Hematopoietic multipotent progenitor cell treated with erythropoietin and hydrocortisone succinate and interleukin-3 and kit ligand, for 17 days (in vitro differentiated cells): Measurements from ENCODE around the gene MAD2L1.

Experiments
- DNase-seq: peaks from one replicate; pipeline ENCODE4 v3.0.0-alpha.2; 2015; ENCODE audit warnings: low spot score

The MAD2L1 gene

DNA sequence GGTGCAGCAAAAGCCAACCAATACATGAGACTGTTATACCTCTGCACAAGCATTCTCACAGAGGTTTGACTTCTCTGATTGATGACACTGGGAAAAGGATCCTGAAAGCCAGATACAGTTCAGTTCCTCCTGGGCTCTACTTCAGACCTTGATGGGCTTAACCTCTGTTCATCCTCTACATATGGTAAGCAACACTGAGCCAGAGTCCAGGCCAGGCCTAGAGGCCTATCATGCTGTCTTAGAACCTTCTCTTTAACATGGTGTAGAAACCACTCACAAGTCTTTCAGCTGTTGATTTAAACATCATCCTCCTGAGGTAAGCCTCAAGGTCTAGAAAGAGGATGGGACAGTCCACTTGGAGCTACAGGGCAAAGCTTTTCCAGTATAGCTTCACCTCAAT is 9.2 kb downstream of the MAD2L1 start:
- DNase-seq = no peak

DNA sequence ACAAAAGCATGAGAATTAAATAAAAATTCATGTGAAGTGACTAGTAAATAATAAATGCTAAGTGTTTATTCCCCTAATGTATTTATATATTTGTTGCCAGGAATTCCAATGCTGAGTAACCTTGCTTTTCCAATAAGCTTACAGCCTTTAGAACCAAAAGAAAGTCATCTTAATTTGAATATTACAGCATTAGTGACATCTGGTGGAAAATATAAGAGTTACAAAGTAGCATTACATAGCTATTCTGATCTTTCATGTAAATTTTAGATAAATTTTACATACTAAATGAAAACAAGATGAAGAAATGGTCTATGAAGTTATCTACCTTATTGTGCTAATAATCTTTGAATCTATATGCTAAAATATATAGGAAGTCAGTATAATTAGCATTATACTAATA is 10.4 kb downstream of the MAD2L1 start:
- no peak for DNase-seq

DNA sequence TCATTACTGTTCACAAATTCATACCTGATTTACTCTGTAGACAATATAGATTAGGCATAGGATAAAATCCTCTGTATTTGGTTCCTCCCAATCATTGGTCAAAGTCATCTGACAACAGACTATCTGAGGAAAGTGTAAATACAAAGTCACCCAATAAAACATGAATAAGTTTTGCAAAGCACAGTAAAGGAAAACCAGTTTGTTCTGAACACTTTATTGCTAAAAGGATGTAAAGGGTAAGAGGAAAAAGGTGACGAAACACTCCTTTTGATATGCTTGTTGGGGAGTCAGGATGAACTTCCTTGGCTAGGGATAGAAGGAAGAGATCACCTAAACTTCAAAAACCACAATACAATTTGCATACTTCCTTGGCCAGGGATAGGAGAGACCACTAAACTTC is 10.9 kb downstream of the MAD2L1 start:
- no peak for DNase-seq

DNA sequence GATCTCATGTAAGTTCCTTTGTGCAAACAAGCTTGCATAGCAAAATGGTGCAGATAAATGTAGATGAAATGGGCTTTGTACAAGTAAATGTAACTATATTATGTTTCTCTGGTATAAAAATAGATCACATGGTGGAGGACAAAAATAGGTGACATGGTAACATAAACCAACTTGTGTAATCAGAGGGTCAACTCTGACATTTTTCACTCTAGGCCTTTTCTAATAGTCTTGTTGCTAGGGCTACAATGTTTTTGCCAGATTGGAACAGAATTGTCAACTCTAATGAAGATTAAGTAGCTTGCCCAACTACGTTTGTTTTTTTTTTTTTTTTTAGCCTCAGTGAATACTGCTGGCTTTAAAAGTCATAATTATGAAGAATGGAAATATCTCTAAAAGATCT is 11.5 kb downstream of the MAD2L1 start:
- DNase-seq = no peak

DNA sequence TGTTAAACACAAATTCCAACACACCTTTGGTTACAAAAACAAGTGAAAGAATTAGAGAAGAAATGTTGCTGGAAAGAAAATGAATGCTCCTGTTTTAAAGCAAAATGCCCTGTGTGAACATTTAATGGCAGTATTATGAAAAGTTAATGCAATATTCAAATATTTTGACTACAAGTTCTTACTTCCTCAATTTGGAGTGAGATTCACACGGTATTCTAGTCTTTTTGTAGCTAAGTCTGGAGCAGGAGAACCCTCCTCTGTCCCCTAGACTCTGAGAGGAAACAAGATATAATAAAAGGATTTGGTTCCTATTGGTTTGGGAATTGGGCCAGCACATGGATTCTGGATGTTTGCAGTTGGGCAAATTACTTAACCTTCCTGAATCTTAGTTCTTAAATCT is 12.7 kb downstream of the MAD2L1 start:
- no peak for DNase-seq

DNA sequence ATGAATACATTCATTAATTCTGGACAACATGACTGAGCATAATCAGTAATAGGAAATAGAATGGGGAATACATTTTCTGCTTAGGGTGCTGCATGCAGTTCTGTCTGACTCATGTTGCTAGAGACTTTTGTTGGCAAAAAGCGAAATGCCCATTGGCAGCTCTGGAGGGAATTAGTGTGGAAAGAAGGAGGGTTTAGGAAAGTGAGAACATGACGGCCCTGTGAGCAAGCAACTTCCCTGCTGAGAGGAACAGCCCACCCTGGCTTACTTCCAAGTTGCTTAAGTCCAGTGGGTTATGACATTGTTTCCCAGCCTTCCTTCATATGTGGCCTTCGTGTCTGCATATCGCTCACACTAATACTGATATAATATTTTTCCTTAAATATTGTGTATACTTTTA is 13.8 kb downstream of the MAD2L1 start:
- DNase-seq = no peak

DNA sequence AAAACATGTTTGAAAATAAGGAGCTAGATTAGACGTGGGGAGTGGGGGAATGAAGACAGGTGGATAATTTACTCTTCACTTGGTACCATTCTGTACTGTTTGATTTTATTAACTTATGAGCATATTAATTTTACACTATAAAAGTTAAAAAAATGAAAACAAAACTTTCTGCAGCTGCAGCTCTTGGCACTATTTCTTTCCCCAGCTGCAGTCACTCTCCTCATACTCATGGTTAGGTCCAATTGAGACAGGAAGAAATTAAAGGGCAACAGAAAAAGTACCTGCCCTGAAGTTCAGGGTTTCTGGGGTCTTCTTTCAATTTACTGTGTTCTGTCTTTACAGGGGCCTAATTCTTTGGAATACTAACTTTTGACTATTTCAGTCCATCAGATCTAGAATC is 15.4 kb downstream of the MAD2L1 start:
- no peak for DNase-seq

DNA sequence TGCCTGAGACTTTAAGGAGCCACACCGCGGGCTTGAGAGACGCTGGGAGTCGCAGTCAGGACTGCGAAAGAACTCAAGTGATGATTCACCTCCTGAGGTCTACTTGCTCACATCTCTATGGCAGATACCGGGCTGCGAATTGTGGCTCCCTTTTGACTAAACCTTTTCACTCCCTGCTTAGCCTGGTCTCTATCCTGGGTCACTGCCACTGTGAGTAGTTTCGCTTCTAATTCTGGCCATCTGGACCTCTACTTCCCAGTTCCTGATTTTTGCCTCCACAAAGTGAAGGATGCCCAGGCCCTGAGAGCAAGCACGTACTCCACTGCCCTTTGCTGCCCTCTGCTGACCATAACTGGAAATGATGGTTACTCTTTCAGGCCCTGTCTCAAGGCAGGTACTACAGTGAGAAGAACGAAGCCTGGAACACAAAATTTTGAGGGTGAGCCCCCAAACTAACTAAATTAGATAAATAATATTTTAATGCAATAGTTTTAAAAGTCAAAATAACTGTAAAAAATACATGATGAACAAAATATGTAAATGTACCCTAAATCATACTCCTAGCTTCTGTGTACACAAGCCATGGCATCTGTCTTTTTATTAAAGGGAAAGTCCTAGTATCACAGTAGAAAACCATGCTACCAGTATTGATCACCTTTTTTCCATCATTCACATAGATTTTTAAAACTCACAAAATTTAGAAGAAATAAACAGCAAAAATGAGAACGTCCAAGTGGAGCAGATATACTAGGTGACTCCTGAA is 16.7 kb downstream of the MAD2L1 start:
- peak; percentile 74 for DNase-seq

DNA sequence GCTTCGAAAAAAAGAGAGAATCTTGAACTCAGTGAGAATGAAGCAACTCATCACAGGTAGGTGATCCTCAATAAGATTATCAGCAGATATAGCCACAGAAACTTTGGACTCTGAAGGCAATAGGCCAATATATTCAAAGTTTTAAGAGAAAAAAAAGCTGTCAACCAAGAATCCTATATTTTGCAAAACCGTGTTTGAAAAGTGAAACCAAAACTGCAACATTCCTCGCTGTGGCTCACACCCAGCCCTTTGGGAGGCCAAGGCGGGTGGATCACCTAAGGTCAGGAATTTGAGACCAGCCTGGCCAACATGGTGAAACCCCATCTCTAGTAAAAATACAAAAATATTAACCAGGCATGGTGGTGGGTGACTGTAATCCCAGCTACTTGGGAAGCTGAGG is 22.8 kb downstream of the MAD2L1 start:
- no peak for DNase-seq

DNA sequence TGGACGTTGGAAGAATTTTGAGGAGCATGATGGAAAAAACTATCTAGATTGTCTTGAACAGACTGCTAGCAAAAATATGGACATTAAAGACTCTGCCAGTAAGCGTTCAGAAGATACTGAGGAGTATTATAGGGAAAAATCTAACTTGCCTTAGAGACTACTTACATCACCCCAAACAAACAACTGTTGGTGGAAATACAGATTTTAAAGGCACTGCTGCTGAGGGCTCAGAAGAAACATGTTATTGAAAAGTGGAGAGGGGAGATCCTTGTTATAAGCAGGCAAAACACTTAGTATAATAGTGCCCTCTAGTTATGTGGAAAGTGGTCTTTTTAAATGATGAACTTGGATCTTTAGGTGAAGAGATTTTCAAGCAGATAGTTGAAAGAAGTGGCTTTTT is 29.2 kb downstream of the MAD2L1 start:
- DNase-seq = no peak

DNA sequence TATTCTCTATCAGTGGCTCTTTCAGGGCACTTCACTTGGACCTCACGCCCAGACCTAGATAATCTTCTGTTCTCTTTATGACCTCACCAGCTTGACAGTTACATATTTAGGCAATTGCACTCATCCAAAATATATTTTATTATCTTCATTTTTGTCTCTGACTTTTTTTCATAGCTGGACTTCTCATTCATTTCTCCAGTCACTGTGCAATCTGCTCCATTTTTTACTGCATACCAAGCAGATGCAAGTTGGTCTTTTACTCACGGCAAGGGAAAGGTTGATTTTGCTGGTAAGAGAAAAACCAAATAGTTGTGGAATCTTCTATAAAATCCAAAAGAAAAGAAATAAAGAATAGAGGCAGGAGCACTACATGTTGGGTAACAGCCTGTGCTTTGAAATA is 31.7 kb downstream of the MAD2L1 start:
- no peak for DNase-seq

DNA sequence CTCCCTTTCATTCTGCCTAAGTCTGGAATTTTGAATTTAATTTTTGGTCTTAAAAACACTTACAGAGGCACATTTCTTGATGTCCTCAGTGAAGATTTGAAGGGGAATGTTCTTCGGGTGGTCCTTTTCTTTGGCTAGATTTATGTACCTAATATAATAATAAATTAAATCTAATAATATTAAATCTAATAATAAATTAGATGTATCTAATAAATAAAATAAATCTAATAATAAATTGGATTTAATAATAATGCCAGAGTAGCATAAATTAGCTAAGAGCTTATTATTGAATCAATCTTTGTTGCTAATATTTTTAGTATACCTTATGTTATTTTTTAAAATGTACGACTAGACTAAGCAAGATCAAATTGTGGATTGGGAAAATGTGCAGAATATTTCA is 39.8 kb downstream of the MAD2L1 start:
- no peak for DNase-seq

DNA sequence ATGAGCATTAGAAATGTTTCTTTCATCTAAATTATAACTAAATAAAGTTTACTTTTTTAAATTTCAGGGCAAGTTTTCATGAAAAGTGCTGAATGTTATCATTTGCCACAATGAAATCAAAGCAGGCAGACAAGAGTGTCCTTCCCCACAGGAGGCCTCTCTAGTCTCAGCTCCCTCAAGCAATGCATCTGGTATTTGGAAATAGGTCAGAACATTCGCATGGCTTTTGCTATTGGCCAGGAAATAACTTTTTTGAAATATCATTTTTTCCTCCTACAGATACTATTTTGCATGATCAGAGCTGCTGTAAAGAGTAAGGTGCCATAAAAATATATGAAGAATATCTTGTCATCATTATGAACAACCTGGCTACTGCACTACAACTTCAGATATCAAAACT is 41.1 kb downstream of the MAD2L1 start:
- no peak for DNase-seq

DNA sequence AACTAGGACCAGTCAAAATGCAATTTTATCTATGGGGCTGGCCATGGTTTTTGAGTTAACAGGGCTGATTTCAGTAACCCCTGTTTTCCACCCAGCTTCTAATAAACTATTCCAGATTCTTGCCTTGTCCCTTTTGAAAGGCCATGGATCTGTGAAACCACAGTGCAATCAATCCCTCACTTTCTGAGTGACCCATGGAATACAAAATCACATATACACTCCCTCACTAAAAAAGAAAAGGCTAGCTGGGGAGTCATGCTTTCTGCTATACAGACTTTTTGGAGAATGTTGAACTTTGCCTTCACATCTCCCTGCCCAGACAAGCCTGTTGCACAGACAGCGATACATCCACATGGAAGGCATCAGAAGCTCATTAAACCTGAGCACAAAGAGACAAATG is 47.9 kb downstream of the MAD2L1 start:
- no peak for DNase-seq

DNA sequence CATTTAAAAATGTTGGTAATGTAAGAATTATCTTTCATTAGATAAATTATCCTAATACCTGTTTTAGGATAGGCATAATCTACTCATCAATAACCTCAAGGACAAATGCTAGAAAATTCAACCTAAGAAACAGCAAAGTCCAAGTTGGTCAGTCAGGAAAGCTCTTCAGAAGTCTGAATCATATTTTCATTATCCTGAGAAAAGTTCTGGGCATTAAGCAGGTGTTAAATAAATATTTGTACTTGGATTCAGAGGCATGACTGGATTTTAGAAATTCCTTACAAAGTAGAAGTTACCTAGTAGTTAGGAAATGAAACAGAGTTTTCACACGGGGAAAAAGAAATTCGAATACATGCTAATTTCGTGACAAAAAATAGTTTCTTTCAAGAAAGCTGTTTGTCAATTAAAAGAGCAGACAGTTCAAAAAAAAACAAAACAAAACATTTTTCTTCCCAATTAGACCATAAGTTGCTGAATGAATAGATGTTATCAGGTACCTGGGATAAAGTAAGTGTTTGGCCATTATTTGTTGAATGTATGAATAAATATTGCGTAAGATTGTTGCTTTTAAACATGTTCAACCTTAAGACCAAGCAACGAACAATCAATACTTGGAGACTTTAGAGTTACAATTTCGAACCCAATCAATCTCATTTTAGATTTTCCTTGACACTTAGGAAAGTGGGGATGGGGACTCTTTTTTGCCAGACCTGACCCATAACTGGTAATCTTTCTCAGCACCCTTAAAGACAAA is 48.5 kb downstream of the MAD2L1 start:
- no peak for DNase-seq

DNA sequence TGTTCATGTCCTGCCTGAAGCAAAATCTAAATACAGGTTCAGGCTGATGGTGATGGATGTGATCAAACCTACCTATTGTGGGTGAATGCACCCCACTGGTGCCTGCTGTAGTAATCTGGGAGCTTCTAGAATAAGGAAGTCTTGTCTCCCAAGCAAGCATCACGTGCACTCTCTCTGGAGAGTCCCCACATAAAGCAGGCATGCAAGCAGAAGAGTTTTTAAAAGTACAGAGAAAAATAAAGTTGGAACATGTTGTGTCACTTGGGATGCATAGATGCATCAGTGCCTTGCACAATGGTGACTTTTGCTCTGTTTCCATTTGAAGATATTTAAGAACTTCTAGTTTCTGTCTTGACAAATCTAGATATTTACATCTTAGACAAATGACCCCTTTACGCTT is 54.9 kb downstream of the MAD2L1 start:
- no peak for DNase-seq

DNA sequence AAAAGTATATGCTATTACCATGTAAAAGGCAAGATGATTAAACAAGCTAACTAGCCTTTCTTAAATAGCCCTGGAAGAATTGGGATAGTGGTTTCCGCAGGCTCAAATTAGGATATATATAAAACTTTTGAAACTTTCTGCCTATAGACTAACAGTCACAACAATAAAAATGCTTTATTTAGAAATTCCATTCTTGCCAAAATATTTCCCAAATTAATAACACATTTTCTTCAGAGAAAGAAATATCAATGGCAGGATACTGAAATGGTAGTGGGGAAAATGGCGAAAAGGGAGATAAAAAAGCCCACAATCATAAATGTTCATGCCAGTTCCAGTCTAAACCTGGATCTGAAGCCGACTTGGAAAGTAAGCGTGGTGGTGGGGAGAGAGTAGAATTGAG is 56.0 kb downstream of the MAD2L1 start:
- no peak for DNase-seq

DNA sequence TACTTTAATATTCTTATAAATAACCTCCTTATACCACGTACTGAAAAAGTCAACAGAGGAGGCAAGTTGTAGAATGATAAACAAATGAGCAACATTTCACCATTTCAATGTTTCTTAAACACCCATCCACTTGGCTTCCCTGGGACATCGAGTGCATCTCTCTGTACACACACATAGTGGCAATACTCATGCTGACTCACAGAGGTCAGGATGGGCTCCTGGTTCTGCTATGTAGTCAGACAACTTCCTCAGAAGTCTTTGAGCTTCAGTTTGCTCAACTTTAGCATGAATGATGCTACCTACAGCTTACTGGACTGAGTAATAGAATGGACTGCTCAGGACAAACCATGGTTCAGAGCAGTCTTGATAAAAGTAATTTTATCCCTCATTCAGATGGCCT is 56.9 kb downstream of the MAD2L1 start:
- no peak for DNase-seq

DNA sequence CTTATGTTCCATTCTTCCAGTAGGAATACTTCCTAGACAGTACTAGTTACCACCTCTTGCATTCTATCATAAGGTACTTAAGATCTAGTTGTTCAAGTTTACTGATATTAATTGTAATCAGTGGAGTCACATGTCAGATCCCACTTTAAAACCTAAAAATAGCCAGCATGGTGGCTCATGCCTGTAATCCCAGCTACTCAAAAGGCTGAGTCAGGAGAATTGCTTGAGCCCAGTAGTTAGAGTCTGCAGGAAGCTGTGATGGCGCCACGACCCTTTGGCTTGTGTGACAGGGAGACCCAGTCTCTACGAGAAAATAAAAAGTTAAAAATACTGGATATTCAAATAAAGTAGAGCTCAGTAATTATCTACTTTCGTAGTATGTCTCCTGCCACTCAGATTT is 57.7 kb downstream of the MAD2L1 start:
- no peak for DNase-seq

DNA sequence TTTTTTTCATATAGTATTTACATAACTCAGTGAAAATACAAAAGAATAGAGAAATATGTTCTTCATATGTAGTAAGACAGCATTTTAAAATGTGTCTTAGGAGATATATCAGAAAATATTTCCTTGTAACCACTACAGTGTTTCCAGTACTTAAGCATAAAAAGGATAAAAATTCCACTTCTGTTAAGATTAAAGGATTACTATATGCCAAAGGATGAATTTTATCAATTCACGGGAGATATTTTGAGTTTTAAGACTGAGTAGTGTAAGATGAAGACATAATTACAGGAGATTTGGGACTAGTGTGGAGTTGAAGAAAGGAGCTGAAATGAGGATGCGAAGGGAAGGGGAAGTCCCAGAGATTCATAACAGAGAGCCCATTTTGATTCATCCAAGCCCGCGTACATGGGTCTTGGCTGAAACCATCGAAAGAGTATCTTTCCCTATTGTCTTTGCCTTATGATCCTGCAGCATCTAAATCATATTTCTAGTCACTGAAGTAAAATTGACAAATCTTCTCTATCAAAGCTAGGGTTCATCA is 58.7 kb downstream of the MAD2L1 start:
- DNase-seq = no peak

DNA sequence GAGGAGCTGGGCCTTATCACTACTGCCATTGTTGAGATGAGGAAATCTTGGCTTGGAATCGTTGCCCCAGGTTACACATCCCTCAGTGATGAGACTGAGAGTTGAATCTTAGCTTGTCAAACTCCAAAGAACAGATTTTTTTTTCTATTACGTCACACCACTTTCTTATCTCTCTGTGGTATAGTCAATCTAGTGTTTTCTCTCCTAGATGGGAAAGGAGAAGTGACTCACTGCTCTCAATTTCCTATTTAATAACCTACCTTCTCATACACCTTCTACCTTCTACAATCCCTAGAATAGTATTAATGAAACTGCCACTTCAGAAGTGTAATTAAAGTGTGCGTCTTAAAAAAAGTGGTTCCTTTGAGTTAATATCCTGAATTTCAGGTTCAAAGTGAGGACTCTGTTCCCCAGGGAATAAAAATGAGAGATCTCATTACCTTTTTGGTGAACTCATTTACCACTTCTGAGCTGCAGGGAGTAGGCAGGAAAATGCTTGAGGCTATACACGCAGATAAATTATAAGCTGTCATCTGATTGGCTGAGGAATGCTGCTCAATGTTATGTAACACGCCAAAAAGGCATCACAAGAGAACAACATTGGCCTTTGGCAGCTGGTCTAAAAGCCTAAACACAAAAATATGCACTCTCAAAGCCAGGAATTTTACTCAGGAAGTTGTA is 59.3 kb downstream of the MAD2L1 start:
- no peak for DNase-seq
